Measurements from ENCODE around the gene CNPPD1. TPM values are rescaled to one million over a fixed set of nuclear protein-coding genes. Genes with fewer than 3 reads are reported as not detected.

CNPPD1 gene
- polyA plus RNA-seq, 4 donors = 39.5 to 69.2 (median 58.8) TPM

- DNase-seq (ENCODE audit: low read depth in 4 of 4, low spot score in 3 of 4) = no peak
These were observed 13.6 kb downstream of the CNPPD1 start for GRCh38 chr2:219163156-219163555.

GRCh38 chr2:219161097-219161496, 15.6 kb downstream of the CNPPD1 start:
- DNase-seq (ENCODE audit: low read depth in 4 of 4, low spot score in 3 of 4) = no peak

- peak in 3 of 4 donors; percentile 82 to 84 (median 84) for DNase-seq (ENCODE audit: low read depth in 4 of 4, low spot score in 3 of 4)
These were observed 16.3 kb downstream of the CNPPD1 start, which contains the start of gene NHEJ1 for GRCh38 chr2:219160186-219161017. TSS of gene NHEJ1 (minus strand) at chr2:219160815. CDS start at chr2:219158362, 2,453 bp downstream.

GRCh38 chr2:219159771-219160185, 16.9 kb downstream of the CNPPD1 start:
- no peak for DNase-seq (ENCODE audit: low read depth in 4 of 4, low spot score in 3 of 4)

GRCh38 chr2:219158586-219158985, 18.1 kb downstream of the CNPPD1 start:
- DNase-seq (ENCODE audit: low read depth in 4 of 4, low spot score in 3 of 4) = no peak

GRCh38 chr2:219158025-219158424, 18.7 kb downstream of the CNPPD1 start:
- no peak for DNase-seq (ENCODE audit: low read depth in 4 of 4, low spot score in 3 of 4)

- DNase-seq (ENCODE audit: low read depth in 4 of 4, low spot score in 3 of 4) = no peak
These were observed 19.3 kb downstream of the CNPPD1 start for GRCh38 chr2:219157396-219157795.

GRCh38 chr2:219155054-219155644, 21.6 kb downstream of the CNPPD1 start:
- DNase-seq (ENCODE audit: low read depth in 4 of 4, low spot score in 3 of 4) = peak in 1 of 4 donors; percentile 50

- no peak for DNase-seq (ENCODE audit: low read depth in 4 of 4, low spot score in 3 of 4)
These were observed 27.1 kb downstream of the CNPPD1 start for GRCh38 chr2:219149667-219150066.

GRCh38 chr2:219142329-219142728, 34.4 kb downstream of the CNPPD1 start:
- no peak for DNase-seq (ENCODE audit: low read depth in 4 of 4, low spot score in 3 of 4)

- no peak for DNase-seq (ENCODE audit: low read depth in 4 of 4, low spot score in 3 of 4)
These were observed 36.0 kb downstream of the CNPPD1 start for GRCh38 chr2:219140722-219141121.

GRCh38 chr2:219133976-219134375, 42.7 kb downstream of the CNPPD1 start:
- DNase-seq (ENCODE audit: low read depth in 4 of 4, low spot score in 3 of 4) = no peak

GRCh38 chr2:219131744-219132143, 45.0 kb downstream of the CNPPD1 start:
- no peak for DNase-seq (ENCODE audit: low read depth in 4 of 4, low spot score in 3 of 4)

GRCh38 chr2:219131327-219131726, 45.4 kb downstream of the CNPPD1 start:
- DNase-seq (ENCODE audit: low read depth in 4 of 4, low spot score in 3 of 4) = no peak

- no peak for DNase-seq (ENCODE audit: low read depth in 4 of 4, low spot score in 3 of 4)
These were observed 47.1 kb downstream of the CNPPD1 start for GRCh38 chr2:219129589-219129988.

GRCh38 chr2:219128396-219128795, 48.3 kb downstream of the CNPPD1 start:
- DNase-seq (ENCODE audit: low read depth in 4 of 4, low spot score in 3 of 4) = no peak

GRCh38 chr2:219127037-219127635, 49.6 kb downstream of the CNPPD1 start:
- no peak for DNase-seq (ENCODE audit: low read depth in 4 of 4, low spot score in 3 of 4)

- no peak for DNase-seq (ENCODE audit: low read depth in 4 of 4, low spot score in 3 of 4)
These were observed 50.2 kb downstream of the CNPPD1 start for GRCh38 chr2:219126555-219126954.

GRCh38 chr2:219125886-219126270, 50.8 kb downstream of the CNPPD1 start:
- DNase-seq (ENCODE audit: low read depth in 4 of 4, low spot score in 3 of 4) = no peak

GRCh38 chr2:219125225-219125885, 51.4 kb downstream of the CNPPD1 start:
- DNase-seq (ENCODE audit: low read depth in 4 of 4, low spot score in 3 of 4) = no peak

All from left renal pelvis (tissue), 4 donors.